NB4 (cell line): Measurements from ENCODE around the gene HRH1.

Source experiments
- DNase-seq: peaks from one replicate; pipeline ENCODE4 v3.0.0; 2010; ENCODE audit warnings: low read depth
- H3K4me3 ChIP-seq: one replicate; pipeline ENCODE4 v1.5.1; 2011; ENCODE audit warnings: mild to moderate bottlenecking, low read depth, low read length, moderate library complexity
- MYC ChIP-seq: IDR thresholded peaks from 2 replicates; pipeline ENCODE4 v1.6.1; 2011; ENCODE audit warnings: low read depth, low read length
- POLR2A ChIP-seq: IDR thresholded peaks from 2 replicates; pipeline ENCODE4 v1.6.1; 2011; ENCODE audit warnings: mild to moderate bottlenecking; ENCODE audit not compliant: insufficient read length; ENCODE audit errors: extremely low read depth
- TF ChIP-seq, protein P1 (sequence below): IDR thresholded peaks from one replicate; pipeline ENCODE4 v1.5.1; 2012; ENCODE audit warnings: low read depth, low read length
- TF ChIP-seq, protein P2 (sequence below): IDR thresholded peaks from 2 replicates; pipeline ENCODE4 v1.6.1; 2011; ENCODE audit warnings: low read depth, low read length

Gene HRH1

DNA sequence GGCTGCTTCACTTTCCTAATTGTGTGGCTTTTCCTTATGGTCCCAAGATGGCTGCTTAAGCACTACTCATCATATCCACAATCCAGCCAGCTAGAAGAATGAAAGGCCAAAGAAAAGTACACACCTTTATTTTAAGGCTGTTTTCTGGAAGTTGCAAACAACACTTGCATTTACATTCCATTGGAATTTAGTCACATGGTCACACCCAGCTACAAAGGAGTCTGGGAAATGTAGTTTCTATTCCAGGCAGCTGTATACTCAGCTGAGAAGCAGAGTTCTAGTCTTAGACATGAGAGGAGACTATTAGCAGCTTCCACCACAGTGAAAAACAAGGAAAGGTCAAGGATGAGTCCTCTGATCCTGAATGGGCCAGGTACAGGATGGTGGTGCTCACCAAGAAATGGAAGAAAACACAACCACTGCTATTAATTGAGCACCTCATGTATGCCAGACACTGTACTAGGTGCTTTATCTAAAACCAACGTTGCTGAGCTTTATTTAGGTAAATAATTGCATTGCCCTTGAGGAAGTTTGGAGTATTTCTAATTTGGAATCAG lies 89.9 kb downstream of the HRH1 start:
- no peak for DNase-seq
- TF ChIP-seq MYC (no peak), POLR2A (no peak)
- TF ChIP-seq, protein P1, sequence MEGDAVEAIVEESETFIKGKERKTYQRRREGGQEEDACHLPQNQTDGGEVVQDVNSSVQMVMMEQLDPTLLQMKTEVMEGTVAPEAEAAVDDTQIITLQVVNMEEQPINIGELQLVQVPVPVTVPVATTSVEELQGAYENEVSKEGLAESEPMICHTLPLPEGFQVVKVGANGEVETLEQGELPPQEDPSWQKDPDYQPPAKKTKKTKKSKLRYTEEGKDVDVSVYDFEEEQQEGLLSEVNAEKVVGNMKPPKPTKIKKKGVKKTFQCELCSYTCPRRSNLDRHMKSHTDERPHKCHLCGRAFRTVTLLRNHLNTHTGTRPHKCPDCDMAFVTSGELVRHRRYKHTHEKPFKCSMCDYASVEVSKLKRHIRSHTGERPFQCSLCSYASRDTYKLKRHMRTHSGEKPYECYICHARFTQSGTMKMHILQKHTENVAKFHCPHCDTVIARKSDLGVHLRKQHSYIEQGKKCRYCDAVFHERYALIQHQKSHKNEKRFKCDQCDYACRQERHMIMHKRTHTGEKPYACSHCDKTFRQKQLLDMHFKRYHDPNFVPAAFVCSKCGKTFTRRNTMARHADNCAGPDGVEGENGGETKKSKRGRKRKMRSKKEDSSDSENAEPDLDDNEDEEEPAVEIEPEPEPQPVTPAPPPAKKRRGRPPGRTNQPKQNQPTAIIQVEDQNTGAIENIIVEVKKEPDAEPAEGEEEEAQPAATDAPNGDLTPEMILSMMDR: no peak
- TF ChIP-seq, protein P2, sequence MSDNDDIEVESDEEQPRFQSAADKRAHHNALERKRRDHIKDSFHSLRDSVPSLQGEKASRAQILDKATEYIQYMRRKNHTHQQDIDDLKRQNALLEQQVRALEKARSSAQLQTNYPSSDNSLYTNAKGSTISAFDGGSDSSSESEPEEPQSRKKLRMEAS: no peak
- no peak overlapping the region for H3K4me3 ChIP-seq

DNA sequence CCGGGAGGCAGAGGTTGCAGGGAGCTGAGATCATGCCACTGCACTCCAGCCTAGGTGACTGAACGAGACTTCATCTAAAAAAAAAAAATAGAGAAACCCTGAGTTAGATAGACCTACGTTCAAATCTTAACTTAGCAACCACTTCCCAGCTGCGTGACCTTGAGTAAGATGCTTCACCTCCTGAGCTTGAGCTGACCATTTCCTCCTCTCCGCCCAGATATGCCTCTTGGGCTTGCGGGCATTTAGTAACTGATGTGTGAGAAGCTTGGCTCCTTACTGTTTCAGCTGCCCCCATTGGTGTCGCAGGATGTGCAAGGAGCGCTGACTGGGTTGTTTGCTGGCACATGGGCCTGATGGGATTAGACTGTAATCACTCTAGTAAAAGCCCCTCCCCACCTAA lies 91.0 kb downstream of the HRH1 start:
- no peak for DNase-seq
- TF ChIP-seq MYC: no peak
- TF ChIP-seq, protein P1: no peak
- TF ChIP-seq, protein P2: no peak
- TF ChIP-seq POLR2A: no peak
- no peak overlapping the region for H3K4me3 ChIP-seq

DNA sequence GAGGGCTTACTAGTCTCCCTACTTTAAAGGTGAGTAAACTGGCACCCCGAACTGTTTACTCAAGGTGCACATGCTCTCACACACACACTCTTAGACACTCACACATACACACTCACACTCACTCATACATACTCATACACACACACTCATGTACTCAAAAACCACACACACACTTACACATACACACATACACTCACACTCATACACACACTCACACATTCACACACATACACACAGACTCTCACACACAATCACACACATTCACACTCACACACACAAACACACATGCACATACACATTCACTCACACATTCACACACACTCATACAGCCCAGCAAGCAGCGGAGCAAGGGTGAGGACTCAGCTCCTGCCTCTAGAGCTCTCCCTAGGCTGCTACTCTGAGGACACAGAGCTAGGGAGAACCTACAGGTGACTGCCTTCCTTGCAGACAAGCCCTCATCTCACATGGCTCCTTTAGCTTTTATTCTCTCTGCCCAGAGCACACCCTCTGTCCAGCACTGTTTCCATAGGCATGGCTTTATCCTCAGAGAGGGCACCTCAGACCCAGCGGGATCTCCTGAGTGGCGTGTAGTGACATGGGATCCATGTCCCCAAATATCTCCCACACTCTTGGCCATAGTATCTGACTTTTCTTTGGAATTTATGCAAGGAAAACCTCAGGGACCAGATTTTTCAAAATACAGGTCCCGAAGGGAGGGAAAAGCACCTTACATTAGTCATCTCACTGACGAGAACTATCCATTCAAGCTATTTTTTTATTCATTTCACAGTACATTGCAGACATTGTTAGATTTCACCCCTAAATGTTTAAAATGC lies 91.8 kb downstream of the HRH1 start:
- H3K4me3 ChIP-seq: no peak overlapping the region
- TF ChIP-seq, protein P2: no peak
- TF ChIP-seq POLR2A: no peak
- TF ChIP-seq, protein P1: no peak
- no peak for DNase-seq

DNA sequence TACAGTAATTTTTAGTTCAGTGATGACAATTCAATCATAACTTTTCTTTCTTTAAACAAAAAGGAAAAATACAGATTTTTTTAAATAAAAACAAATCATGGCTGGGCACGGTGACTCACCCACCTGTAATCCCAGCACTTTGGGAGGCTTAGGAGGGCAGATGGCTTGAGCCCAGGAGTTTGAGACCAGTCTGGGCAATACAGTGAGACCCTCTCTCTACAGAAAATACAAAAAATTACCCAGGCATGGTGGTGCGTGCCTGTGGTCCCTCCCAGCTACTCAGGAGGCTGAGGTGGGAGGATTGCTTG lies 92.3 kb downstream of the HRH1 start:
- TF ChIP-seq, protein P1: no peak
- TF ChIP-seq MYC (no peak), POLR2A (no peak)
- TF ChIP-seq, protein P2: no peak
- no peak overlapping the region for H3K4me3 ChIP-seq
- DNase-seq: no peak

DNA sequence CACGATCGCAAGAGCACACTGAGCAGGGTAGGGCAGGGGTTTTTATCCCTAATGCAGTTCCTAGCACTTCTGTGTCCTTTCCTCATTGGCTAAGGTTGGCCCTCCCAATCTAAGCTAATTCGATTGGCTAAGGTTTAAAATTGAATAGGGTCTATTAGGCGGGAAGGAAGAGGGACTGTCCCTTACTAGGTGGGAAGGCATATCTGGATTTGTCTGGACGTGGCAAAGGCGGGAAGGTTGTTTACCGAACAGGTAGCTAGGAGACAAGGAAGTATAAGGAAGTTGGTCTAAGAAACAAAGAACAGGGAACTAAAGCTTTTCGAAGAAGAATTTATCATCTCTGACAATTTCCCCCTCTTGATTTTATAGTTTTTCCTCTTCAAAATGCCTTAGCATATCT lies 93.1 kb downstream of the HRH1 start:
- DNase-seq: no peak
- no peak for TF ChIP-seq MYC
- TF ChIP-seq, protein P1: no peak
- TF ChIP-seq, protein P2: no peak
- no peak for TF ChIP-seq POLR2A
- H3K4me3 ChIP-seq: no peak overlapping the region
